ENCODE measurements around the gene MLLT3.
"Not testable (repeated sequence)": the region's sequence is repeated elsewhere in the genome, so short reads cannot be mapped to it uniquely, and the experiment has no call there.

MLLT3 gene

GRCh38 chr9:20659474-20659967 lies 37.2 kb upstream of the MLLT3 start:
- TF ChIP-seq CTCF (IDR thresholded peaks at IDR 0.05; ENCODE audit: control extremely low read depth, extremely low read depth, low read depth, missing control alignments): no peak
- DNase-seq (ENCODE audit: extremely low spot score): no peak
- ChIA-PET CTCF (interaction anchor here (1.1 to 2.1 kb wide), 5 partner anchors 12 to 35 kb away, joined by 3 to 10 read pairs (median 4); partner anchors contain the start of gene FOCAD), POLR2A (interaction anchor here (1.0 kb wide), 1 partner anchor 25 kb away, joined by 4 read pairs; the partner anchor contains the start of gene FOCAD)

- POLR2A ChIA-PET: interaction anchor here (1.0 kb wide), 1 partner anchor 25 kb away, joined by 4 read pairs; the partner anchor contains the start of gene FOCAD
These were observed 36.6 kb upstream of the MLLT3 start for GRCh38 chr9:20658677-20659473.

GRCh38 chr9:20658246-20658667 lies 36.0 kb upstream of the MLLT3 start:
- DNase-seq (ENCODE audit: extremely low spot score); POLR2A ChIA-PET: not testable (repeated sequence)
- CTCF ChIA-PET: interaction anchor here (0.6 to 2.1 kb wide), 4 partner anchors 11 to 453 kb away, joined by 3 to 10 read pairs (median 4); no protein-coding TSS in a partner anchor

More at GRCh38 chr9:20658677-20659473, 36.6 kb upstream of the MLLT3 start:
- TF ChIP-seq CTCF (IDR thresholded peaks at IDR 0.05; ENCODE audit: control extremely low read depth, extremely low read depth, low read depth, missing control alignments): no peak
- CTCF ChIA-PET: interaction anchor here (0.6 to 2.1 kb wide), 6 partner anchors 11 to 452 kb away, joined by 3 to 10 read pairs (median 4); partner anchors contain the start of gene FOCAD
- no peak for DNase-seq (ENCODE audit: extremely low spot score)

GRCh38 chr9:20651939-20652338 lies 29.6 kb upstream of the MLLT3 start:
- ChIA-PET POLR2A (no interaction called here), CTCF (no interaction called here)
- no peak for DNase-seq (ENCODE audit: extremely low spot score)
- no peak for TF ChIP-seq CTCF (IDR thresholded peaks at IDR 0.05; ENCODE audit: control extremely low read depth, extremely low read depth, low read depth, missing control alignments)

GRCh38 chr9:20650750-20651299 lies 28.5 kb upstream of the MLLT3 start:
- POLR2A ChIA-PET: interaction anchor here (0.8 kb wide), 1 partner anchor 33 kb away, joined by 3 read pairs; the partner anchor contains the start of gene FOCAD
- CTCF ChIA-PET: interaction anchor here (1.0 to 4.0 kb wide), 4 partner anchors 13 to 33 kb away, joined by 3 to 30 read pairs (median 3); partner anchors contain the start of gene FOCAD
- no peak for TF ChIP-seq CTCF (IDR thresholded peaks at IDR 0.05; ENCODE audit: control extremely low read depth, extremely low read depth, low read depth, missing control alignments)

GRCh38 chr9:20650313-20650712 lies 28.0 kb upstream of the MLLT3 start:
- POLR2A ChIA-PET: interaction anchor here (0.8 kb wide), 1 partner anchor 34 kb away, joined by 3 read pairs; the partner anchor contains the start of gene FOCAD
- no peak for TF ChIP-seq CTCF (IDR thresholded peaks at IDR 0.05; ENCODE audit: control extremely low read depth, extremely low read depth, low read depth, missing control alignments)
- CTCF ChIA-PET: interaction anchor here (0.8 to 4.0 kb wide), 7 partner anchors 12 to 291 kb away, joined by 3 to 30 read pairs (median 3); partner anchors contain the start of gene FOCAD
- DNase-seq (ENCODE audit: extremely low spot score): no peak

More at GRCh38 chr9:20650750-20651299, 28.5 kb upstream of the MLLT3 start:
- DNase-seq (ENCODE audit: extremely low spot score): no peak
